ENCODE measurements around the gene CALB2.

- no peak for TF ChIP-seq CTCF (IDR thresholded peaks at IDR 0.05; ENCODE audit: control extremely low read depth in 1 of 3, insufficient read depth in 1 of 3, low read depth in 1 of 3, low read length in 3 of 3)
- TF ChIP-seq POLR2A (IDR thresholded peaks at IDR 0.05; ENCODE audit: control extremely low read depth in 1 of 2, low read depth in 2 of 2, low read length in 2 of 2): no peak
- no peak for TF ChIP-seq ZNF274 (IDR thresholded peaks at IDR 0.05; ENCODE audit: borderline replicate concordance, extremely low read depth, low read length)
- no peak for TF ChIP-seq SP1 (IDR thresholded peaks at IDR 0.05; ENCODE audit: low read depth, low read length)
- TF ChIP-seq POLR2AphosphoS5 (IDR thresholded peaks at IDR 0.05; ENCODE audit: low read depth, low read length): no peak
- TF ChIP-seq TAF1 (IDR thresholded peaks at IDR 0.05; ENCODE audit: low read depth, low read length): no peak
- TF ChIP-seq SUZ12 (IDR thresholded peaks at IDR 0.05; ENCODE audit: low read length): no peak
- TF ChIP-seq MAFK (IDR thresholded peaks at IDR 0.05; ENCODE audit: low read depth, low read length): no peak
- TF ChIP-seq KDM5A (IDR thresholded peaks at IDR 0.05; ENCODE audit: low read length): no peak
- no peak for TF ChIP-seq GABPA (IDR thresholded peaks at IDR 0.05; ENCODE audit: borderline replicate concordance, insufficient read depth, low read length)
Measured at GRCh38 chr16:71337631-71338030, 20.9 kb upstream of the CALB2 start.

All from H1 (cell line).